HG03039 (cell line): Measurements from ENCODE around the gene CCDC85C.

ENCODE experiments used
- ATAC-seq: cut with Tn5 transposase; IDR thresholded peaks from one replicate; pipeline ENCODE4 v1.9.1; 2021; ENCODE audit warnings: mild to moderate bottlenecking, moderate library complexity; ENCODE audit not compliant: unreplicated experiment

Gene CCDC85C

DNA sequence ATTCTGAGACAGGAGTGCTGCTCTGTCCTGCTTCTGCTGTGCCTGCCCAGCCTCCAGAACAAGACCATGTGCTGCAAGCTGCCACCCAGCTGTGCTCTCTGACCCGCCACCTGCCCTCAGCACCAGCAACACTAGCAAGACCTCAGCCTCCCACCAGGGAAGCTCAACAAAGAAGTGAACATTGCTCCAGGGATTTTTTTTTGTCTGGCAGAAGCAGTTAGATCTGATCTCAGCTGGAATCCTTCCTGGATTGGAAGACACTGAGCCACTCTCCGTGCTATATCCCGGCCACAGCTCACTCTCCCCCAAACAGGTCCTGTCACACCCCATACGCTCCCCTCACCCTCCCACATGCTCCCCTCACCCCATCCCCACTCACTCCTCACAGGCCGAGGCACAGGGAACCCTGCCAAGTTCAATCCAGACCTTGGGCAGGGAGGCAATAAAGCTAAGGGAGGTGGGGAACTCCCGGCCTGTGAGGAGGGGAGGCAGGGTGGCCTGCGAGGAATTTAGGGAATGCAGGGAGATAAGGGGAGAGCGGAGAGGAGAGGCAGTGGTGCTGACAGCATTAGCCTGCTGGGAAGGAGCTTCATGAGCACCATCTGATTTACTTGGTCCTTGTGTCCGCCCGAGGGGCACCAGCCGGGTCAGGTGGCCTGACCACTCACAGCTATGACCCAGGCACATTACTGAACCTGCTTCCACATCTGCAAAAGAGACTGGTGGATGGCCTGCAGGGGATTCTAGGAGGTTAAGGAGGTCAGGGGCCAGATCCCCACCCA, 29.7 kb downstream of the CCDC85C start:
- no peak for ATAC-seq

DNA sequence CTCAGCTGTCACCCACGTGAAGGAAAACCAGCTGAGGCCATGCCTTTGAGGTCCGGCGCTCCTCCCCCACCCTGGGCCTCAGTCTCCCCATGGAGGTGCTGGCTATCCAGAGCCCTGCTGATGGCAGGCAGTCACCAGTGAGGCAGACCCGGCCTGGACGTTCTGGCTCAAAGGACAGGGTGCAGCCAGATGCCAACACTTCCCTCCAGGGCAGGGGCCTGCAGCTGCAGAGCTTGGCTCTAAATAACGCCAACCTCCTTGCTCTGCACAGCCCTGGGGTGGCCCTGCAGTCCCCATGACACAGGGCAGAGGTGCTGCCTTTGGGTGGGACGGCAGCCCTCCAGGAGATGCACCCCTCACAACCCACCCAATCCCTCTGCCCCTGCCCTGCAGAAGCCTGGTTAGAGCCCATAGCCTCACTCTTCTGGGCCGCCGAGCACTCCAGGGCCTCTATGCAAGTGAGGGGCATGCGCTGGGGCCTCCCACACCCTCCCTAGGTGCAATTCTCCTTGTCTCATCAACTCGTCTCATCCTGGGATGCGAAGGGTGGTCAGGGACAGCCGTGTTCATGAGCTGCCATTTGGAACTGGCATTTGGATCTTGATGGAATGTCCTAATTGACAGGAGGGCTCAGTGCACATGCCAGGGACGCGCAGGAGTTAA, 30.4 kb downstream of the CCDC85C start:
- ATAC-seq: no peak

DNA sequence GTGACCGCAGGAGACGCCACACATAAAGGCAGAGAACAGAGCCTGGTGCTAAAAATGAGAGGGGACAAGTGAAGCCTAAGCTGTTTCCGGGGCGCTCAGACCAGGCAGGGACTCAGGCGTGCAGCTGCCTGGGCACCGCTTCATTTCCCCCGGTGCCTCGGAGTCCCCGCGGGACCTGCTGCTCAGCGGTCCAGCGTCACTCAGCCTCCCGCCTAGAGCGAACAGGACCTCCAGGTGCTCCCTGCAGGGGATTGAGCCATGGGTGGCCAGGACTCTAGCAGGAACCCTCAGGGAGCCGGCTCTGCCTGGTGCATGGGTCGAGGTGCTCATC, 31.0 kb downstream of the CCDC85C start:
- ATAC-seq: no peak

DNA sequence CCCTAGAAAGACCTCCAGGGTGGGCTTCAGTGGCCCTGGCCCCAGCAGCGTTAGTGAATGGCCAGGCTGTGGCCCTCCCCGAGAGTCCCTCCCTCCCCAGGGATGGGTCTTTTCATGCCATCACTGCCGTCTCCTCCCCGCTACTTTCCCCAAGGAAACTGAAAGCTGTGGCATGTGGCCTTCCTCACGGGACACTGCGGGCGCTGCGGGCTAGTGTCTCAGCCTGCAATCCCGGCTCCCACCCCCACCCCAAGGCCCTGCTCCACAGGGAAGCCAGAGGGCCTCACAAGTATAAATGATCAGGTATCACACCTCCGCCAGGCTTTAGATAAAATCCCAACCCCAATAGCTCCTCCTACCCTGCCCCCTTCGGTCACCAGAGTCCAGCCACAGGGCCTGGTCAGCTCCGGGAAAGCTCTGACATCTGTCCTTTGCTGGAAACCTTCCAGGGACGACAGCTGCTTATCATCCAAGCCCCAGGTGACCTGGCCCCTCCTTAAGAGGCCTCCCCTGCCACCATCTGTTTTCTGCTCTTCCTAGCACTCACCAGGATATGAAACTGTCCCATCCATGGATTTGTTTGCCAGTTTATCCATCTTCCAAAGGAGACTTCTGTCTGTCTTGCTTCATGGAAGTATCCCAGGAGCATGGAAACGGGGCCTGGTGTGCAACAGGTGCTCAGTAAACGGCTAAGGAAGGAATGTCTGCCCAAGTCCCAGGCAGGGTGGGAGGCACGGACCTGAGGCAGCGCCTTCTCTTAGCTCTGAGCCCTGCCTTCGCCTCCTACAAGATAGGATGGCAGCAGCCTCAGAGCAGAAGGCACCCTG, 31.6 kb downstream of the CCDC85C start:
- no peak for ATAC-seq

GRCh38 chr14:99571303-99571986, 32.6 kb downstream of the CCDC85C start:
- ATAC-seq: no peak

- no peak for ATAC-seq
These were observed 33.3 kb downstream of the CCDC85C start for GRCh38 chr14:99570544-99571302.

DNA sequence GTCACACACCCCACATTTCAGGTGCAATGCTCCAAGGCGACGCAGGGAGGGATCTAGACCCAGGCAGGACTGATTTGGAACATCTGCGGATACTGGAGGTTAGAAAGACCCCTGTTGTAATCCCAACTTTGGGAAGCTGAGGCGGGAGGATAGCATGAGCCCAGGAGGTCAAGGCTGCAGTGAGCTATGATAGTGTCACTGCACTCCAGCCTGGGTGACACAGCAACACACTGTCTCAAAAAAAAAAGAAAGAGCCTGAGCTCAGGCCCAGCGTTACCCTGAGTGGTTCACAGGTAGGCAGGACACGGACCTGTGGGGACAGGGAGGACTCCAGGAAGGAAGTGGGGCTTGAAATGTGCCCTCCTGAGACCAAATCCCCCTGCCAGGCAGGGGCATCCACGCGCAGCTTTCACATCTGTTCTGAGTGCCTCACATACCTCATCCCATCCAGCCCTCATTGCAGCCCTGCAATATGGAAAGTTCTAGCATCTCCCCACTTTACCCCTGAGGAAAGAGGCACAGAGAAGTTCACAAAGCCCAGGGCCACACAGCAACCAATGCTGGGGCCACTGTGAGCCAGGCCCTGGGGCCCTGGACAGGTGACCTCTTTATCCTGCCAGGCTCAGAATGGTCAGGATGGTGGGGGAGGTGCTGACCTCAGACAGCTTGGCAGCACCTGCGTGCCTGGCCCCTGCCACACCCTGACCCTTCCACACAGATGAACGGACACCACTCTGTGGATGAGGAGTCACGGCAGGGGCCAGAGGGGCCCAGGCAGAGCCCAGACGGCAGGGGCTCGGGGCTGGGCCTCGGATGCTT, 34.1 kb downstream of the CCDC85C start:
- no peak for ATAC-seq

- ATAC-seq: no peak
These were observed 35.1 kb downstream of the CCDC85C start for GRCh38 chr14:99568567-99569560.

- no peak for ATAC-seq
These were observed 37.3 kb downstream of the CCDC85C start for GRCh38 chr14:99566390-99567354.

DNA sequence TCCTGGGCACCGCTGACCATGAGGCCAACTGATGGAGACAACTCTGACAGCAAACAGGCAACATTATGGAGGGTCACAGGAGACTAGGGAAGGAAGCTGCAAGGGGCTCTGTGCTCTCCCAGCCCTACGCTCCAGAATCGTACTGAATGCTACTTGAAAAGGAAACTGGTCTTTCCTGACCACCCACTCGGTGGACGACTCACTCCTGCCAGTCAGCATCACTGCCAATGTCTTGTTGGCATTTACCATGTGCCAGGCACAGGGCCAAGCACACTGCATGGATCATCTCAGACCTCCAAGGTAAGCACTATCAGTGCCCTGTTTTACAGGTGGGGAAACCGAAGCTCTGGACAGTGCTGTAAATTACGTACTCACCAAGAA, 38.0 kb downstream of the CCDC85C start:
- no peak for ATAC-seq

DNA sequence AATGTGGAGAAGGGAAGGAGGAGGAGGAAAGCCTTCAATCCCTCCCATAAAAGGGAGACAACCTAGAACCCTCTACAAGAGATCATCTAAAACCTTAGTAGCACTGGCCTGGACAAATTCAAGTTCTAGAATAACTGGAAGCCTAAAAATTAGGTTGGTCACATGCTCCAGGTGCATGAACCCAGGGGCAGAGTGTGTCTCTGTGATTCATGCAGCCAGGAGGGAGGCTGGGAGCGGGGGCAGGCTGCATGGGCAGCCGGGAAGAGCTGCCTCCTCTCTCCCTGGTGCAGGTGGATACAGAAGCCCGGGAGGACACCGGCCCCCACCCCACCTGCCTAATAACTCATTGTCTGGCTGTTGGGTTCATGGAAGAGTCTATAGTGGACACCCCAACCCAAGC, 38.6 kb downstream of the CCDC85C start:
- ATAC-seq: no peak

DNA sequence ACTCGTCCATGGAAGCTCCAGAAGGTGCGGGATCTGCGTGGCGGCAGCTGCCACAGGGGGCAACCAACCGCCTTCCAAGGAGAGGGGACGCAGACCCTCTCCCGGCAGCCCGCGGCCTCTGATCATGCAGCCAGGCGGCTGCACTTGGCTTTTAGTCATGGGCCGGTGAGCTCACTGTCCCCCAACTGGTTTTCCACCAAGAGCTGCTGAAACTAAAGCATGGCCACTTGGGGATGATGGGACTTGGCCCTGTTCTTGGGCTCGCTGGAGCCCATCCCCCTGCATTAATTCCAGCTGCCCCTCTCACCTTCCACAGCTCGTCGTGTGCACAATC, 39.1 kb downstream of the CCDC85C start:
- no peak for ATAC-seq

DNA sequence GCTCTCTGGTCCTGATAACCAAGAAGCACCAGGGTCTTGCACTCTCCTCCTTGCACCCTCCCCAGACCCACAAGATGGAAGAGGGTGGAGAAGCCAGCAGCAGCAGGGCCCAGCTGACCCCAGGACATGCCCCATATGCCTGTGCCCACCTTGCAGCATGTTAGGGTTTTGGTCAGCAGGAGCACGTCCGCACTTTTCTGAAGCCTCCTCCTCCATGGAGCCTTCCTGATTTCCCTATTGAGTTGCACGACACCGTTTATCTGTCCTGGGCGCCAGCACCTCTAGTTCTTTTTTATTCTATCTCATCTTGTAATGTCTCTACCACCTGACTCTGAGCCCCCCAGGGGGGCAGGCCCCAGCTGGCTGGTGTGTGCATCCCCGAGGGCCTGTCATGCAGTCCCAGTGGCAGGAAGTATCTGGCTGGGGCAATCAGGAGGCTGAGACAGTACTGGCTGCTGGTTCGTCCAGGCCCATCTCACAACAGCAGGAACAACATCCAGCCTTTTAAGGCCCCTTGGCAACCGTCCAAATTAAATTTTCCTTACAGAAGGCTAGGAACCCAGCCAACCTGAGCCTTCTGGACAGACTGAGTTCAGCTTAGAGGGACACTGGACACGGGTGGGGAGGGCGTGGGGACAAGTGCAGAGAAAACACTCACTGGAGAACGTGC, 39.6 kb downstream of the CCDC85C start:
- no peak for ATAC-seq

DNA sequence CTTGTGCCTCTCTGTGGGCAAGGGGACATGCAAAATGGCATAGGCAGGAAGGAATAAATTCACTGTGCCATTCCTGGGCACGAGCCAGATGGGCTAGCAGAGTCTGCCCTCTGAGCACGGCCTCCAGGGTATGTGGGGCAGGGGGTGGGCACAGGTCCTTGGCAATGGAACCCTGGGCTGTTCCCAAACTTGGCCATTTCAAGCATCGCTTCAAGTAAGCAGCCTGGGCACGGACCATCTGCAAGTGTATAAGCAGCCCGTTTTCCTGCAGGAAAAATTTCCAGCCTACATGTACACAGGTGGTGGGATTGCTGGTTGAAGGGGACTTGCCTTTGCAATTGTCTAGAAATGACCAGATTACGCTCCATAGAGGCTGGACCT, 40.3 kb downstream of the CCDC85C start:
- ATAC-seq: no peak

- ATAC-seq: no peak
These were observed 40.9 kb downstream of the CCDC85C start for GRCh38 chr14:99562856-99563748.

DNA sequence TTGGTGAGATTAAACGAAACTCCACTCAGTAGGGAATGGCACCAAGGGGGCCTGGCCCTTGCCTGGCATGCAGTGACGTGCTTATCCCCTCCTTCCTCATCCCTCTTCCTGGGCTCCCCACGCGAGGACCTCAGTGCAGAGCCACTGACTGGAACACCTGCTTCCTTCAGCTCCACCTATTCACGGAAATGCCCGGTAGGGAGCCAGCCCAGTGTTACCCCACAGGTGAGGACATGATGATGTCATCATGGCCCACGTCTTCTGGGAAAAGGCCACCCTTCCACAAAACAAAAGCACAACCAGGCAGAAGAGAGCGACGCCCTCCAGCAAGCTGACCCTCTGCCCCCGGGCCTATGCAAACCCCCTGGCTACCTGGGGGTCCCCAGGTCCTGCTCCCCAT, 42.1 kb downstream of the CCDC85C start:
- no peak for ATAC-seq
